ENCODE data around the gene KLHDC8A.

KLHDC8A gene

DNA sequence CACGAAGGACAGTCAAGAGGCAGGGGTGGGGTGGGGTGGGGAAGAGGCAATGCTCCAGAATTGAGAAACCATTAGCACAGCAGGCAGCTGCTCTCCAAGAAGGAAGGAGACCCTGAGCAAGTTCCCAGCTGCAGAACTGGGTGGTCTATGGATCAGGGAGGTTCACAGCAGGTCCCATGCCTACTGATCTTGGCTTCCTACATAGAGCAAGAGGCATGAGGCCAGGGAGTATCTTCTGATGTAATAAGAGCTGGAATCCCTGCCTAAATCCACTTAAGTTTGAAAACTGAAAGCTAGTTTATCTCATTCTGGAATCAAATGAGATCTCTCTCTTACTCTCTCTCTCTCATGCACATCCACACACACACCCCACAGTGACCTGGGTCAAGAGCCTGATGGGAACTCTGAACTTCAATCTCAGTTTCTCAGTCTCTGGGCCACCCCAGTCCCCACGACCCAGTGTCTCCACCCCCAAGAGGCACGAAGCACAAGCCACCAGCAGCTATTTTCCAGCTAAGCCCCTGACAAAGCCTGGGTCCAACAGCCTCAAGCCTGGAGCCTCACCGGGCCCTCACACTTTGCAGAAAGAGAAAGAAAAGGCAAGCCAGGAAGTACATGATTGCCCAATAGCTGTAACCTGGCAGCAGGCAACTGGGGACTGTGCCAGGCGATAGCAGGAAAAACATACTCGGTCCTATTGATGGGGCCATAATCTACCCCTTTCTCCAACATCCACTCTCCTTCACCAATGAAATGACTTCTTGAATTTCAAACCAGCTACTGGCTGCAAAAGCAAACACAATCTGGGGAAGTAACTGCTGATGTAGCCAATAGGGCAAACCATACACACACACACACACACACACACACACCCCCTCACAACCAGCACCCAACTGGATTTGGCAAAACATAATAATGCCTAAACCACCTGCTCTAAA lies 37.4 kb downstream of the KLHDC8A start:
- H3K27me3 ChIP-seq (replicated peaks; ENCODE audit: control insufficient read depth, insufficient read depth, low read length), result peaks cover 4% of the 10 kb centered on the region
- H3K4me3 ChIP-seq (replicated peaks; ENCODE audit: low read depth, low read length), result no peak overlapping the region
- H3K36me3 ChIP-seq (ENCODE audit: control insufficient read depth, insufficient read depth, low read length), result no peaks in the 10 kb centered on the region
- no peak for DNase-seq (ENCODE audit: extremely low read depth, insufficient read length)
- TF ChIP-seq, protein P1, sequence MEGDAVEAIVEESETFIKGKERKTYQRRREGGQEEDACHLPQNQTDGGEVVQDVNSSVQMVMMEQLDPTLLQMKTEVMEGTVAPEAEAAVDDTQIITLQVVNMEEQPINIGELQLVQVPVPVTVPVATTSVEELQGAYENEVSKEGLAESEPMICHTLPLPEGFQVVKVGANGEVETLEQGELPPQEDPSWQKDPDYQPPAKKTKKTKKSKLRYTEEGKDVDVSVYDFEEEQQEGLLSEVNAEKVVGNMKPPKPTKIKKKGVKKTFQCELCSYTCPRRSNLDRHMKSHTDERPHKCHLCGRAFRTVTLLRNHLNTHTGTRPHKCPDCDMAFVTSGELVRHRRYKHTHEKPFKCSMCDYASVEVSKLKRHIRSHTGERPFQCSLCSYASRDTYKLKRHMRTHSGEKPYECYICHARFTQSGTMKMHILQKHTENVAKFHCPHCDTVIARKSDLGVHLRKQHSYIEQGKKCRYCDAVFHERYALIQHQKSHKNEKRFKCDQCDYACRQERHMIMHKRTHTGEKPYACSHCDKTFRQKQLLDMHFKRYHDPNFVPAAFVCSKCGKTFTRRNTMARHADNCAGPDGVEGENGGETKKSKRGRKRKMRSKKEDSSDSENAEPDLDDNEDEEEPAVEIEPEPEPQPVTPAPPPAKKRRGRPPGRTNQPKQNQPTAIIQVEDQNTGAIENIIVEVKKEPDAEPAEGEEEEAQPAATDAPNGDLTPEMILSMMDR (IDR thresholded peaks at IDR 0.05; ENCODE audit: insufficient read depth, low read length, poor library complexity, severe bottlenecking), result no peak

DNA sequence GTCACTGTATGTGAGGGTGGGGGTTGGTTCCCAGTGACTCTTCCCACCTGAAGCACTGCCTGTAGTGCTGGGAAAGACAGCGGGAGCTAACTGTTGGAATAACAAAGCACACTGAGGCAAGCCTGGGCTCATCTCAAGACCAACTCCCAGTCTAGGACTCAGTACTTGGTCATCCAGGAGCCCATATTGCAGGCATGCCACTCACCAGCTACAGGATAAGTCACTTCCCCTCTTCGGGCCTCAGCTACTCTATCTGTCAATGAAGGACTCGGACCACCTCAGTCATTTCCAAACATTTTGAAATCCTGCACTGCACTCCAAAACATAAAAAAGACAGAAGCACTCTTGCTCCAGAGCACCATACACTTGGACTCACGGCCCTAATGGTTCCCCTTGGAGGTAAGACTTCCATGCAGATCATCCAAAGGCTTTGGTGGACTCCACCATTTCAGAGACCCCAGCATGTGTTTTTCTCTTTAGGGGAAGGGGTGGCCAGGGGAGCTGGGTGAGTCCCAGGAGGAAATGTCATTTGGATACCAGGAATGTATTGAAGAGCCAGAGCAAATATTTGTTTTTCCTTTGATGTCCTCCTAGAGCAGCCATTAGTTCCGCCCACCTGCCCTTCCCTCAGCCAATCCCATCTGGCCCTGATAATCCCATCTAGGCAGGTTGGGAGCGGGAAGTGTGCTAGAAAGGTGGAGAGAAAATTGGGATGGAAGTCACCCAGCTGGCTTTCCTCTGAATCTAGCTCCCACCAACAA lies 38.3 kb downstream of the KLHDC8A start:
- Histone ChIP-seq H3K4me3 (replicated peaks; ENCODE audit: low read depth, low read length) (no peak overlapping the region), H3K27me3 (replicated peaks; ENCODE audit: control insufficient read depth, insufficient read depth, low read length) (peaks cover 4% of the 10 kb centered on the region), H3K36me3 (ENCODE audit: control insufficient read depth, insufficient read depth, low read length) (no peaks in the 10 kb centered on the region)
- no peak for DNase-seq (ENCODE audit: extremely low read depth, insufficient read length)
- TF ChIP-seq, protein P1 (IDR thresholded peaks at IDR 0.05; ENCODE audit: insufficient read depth, low read length, poor library complexity, severe bottlenecking), result no peak

DNA sequence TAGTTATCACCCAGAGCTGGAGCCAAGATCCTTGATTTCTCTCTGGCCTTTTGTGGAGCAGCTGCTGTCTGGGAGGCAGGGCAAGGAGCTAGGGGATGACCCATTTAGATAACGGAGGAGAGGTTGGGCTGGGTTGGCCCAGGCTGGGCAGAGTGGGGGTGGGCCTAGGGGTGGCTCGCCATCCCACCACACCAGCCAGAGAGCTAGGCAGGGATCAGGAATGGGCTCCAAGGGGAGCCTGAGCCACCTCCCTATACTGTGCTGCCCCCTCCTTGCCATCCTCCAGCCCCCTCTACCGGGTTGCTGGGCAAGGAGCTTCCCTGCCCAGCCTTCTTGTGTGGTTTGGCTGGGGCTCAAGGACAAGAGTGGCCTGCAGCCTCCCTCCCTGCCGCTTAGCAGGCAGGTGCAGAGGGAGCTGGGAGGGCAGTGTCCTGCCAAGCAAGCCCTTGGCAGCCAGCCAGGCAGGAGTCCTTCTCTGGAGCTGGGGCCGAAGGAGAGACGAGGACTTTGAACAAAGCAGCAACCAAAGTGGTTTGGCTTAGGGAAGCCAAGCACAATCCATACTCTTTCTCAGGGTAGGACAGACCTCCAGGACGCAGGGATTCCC lies 39.3 kb downstream of the KLHDC8A start:
- Histone ChIP-seq H3K27me3 (replicated peaks; ENCODE audit: control insufficient read depth, insufficient read depth, low read length) (peaks cover 4% of the 10 kb centered on the region), H3K4me3 (replicated peaks; ENCODE audit: low read depth, low read length) (no peak overlapping the region), H3K36me3 (ENCODE audit: control insufficient read depth, insufficient read depth, low read length) (no peaks in the 10 kb centered on the region)
- no peak for DNase-seq (ENCODE audit: extremely low read depth, insufficient read length)
- TF ChIP-seq, protein P1 (IDR thresholded peaks at IDR 0.05; ENCODE audit: insufficient read depth, low read length, poor library complexity, severe bottlenecking), result no peak

DNA sequence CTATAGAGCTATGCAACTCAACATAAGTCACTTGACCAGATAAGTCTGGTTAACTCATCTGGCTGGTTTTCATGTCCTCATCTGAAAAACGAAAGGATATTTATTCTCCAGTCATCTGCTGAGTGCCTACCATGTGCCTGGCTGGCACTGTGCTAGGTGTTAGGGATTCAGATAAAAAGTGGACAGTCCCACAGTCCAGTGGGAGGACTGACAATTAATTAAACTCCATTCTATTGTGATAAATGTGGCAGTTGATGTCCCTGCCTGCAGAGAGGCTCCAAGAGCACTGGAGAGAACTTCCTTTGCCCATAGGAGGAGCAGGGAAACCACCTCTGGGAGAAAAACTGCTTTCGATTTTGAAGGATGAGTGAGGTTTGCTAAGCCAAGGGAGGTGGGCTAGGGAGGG lies 40.6 kb downstream of the KLHDC8A start:
- no peak for DNase-seq (ENCODE audit: extremely low read depth, insufficient read length)
- TF ChIP-seq, protein P1 (IDR thresholded peaks at IDR 0.05; ENCODE audit: insufficient read depth, low read length, poor library complexity, severe bottlenecking), result no peak
- H3K36me3 ChIP-seq (ENCODE audit: control insufficient read depth, insufficient read depth, low read length), result no peaks in the 10 kb centered on the region
- peaks cover 2% of the 10 kb centered on the region for H3K27me3 ChIP-seq (replicated peaks; ENCODE audit: control insufficient read depth, insufficient read depth, low read length)
- H3K4me3 ChIP-seq (replicated peaks; ENCODE audit: low read depth, low read length), result no peak overlapping the region

DNA sequence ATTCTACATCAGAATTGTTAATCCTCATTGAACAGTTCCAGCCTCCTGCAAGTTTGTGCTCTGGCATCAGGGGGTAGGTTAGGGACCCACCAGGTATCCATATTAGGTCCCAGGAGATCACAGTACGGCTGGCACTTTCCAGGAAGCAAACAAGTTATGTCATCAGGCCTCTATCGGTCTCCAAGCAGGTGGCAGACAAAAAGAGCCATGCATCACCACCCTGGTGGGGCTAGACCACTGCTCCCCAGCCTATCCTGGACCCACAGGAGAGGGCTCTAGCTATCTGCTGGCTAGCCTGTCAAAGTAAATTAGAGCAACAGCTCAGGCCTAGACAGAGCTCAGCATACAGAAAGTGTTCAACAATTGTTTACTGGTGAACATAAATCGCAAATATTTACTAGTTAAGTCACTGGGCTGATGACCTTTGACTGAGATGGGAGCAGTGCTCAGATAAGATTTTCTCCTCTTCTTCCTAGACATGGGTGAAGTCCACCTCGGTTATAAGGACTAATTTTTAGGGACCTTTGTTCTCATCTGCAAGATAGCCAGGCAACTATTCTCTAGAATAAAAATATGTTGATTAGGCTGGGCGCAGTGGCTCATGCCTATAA lies 41.6 kb downstream of the KLHDC8A start:
- no peaks in the 10 kb centered on the region for H3K36me3 ChIP-seq (ENCODE audit: control insufficient read depth, insufficient read depth, low read length)
- TF ChIP-seq, protein P1 (IDR thresholded peaks at IDR 0.05; ENCODE audit: insufficient read depth, low read length, poor library complexity, severe bottlenecking), result no peak
- no peak for DNase-seq (ENCODE audit: extremely low read depth, insufficient read length)
- H3K27me3 ChIP-seq (replicated peaks; ENCODE audit: control insufficient read depth, insufficient read depth, low read length), result peaks cover 2% of the 10 kb centered on the region
- H3K4me3 ChIP-seq (replicated peaks; ENCODE audit: low read depth, low read length), result no peak overlapping the region
